GM19025 (cell line): ENCODE data around the gene ATP9A.

Experiments
- ATAC-seq: cut with Tn5 transposase; IDR thresholded peaks from one replicate; pipeline ENCODE4 v1.9.1; 2021; ENCODE audit warnings: mild to moderate bottlenecking, low read depth, moderate library complexity; ENCODE audit not compliant: unreplicated experiment

Gene ATP9A

DNA sequence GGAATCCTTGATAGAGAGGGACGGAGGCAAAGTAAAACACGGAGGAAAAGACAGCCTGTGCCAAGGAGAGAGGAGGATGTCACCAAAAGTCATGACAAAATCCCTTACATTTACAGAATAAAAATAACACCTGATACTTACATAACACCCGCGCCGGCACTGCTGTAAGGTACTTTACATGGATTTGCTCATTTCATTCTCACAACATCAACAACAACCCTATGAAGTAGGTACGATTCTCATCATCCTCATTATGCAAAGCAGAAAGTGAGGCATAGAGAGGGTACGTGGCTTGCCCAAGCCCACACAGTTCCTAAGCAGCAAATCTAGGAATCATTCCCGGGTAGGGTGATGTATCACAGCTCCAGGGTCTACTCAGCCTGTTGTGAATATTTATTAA is 158.1 kb downstream of the ATP9A start:
- ATAC-seq, result no peak

DNA sequence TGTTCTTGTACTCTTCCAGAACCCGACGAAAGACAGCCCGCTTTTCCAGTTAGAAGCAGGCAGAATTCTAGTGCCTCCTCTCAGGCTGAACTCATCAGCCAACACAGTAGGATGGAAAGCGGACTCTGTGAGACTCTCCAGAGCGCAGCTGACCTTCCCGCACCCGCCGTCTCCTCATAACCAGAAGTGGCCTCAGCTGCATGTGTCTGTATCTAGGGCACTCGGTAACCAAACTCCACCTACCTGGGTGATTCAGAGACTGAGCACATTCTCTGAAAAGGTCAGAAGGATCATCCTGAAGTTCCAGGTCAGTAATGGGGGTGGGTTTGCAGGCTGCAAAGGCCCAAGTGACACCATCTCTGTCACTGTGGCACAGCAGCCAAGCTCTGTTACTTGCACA is 158.9 kb downstream of the ATP9A start:
- no peak for ATAC-seq

DNA sequence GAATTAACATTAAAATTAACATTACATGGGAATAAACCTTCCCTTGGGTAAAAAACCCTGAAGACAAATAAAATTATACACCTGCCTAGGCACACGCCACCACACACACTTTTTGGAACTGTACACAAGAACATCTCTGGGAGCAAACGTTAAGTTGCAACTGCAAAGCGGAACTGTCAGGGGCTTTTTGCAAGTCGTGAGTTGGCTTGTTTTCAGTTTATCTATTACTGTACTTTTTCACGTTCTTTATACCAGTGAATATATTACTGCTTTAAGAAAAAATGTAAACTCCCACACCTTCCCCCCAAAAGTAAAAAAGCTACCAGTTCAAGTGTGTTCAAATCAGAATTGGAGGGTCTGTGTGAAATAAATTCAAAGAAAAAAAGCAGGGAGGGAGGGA is 160.1 kb downstream of the ATP9A start:
- ATAC-seq, result no peak

DNA sequence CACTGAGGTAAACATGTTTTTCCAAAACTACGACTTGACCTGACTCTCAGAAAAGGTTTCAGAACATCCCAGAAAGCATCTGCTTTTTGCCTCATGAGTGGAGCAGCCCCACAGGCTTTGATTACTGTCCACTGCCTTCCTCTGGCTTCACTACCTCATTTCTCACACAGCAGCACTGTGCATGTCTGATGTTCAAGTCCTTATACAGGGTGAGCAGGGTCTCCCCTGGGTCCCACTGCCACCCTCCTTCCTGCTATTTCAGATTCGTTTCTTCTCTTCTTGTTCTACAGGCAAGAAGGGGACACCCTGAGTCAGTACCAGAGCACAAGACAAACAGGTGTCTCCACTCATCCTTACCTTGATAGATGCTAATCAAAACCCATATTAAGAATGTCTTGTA is 161.0 kb downstream of the ATP9A start:
- ATAC-seq, result no peak

DNA sequence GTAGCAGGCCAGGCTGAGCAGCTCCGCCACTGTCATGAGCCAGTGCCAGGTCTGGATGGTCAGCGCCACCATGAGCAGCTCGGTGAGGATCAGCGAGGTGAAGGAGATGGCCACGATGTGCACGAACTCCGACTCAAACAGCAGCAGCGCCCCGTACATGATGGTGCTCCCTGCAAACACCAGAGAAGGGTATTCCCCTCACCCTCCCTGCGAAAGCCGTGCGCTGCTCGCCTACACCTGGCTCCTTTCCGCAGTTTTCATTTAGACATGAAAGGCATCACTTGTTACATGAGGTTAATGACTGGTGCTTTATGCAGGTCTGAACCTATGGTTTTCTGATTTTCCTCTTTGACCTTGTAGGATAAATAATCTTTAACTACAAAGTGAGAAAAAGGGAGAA is 163.3 kb downstream of the ATP9A start:
- ATAC-seq, result no peak

DNA sequence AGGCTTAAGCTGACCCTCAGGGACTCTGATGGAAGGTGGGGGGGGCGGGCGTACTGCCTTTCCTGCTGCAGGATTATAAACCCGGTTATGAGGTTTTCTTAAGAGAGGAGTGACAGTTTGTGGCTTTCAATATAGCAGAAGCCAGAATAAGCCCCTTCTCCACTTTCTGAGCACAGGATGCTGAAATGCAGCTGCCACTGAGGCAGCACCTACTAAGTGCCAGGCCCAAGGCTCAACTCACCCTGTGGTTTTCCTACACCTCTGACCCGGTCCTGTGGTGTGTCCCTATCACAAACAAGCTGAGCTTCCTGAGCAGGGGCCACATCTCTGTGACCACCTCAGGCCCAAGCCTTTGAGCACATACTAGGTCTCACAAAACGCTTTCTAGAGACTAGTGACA is 166.1 kb downstream of the ATP9A start:
- no peak for ATAC-seq

DNA sequence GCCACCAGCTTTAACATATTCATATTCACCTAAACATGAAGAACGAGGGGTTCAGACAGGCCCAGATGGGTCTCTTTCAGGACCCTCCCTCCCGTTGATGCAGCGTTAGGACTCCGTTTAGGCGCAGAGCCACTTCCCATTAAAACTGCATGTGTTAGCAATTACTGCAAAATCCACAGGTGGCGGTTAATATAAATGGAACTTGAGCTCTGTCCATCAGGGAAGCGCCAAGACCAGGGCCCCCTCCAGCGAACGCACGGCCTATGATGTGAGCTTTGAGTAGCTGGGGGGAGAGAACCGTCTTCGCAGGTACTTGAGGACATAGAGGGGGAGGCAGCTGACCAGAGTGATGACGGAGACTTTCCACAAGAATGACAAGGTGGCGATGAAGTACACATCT is 167.2 kb downstream of the ATP9A start:
- ATAC-seq, result no peak

DNA sequence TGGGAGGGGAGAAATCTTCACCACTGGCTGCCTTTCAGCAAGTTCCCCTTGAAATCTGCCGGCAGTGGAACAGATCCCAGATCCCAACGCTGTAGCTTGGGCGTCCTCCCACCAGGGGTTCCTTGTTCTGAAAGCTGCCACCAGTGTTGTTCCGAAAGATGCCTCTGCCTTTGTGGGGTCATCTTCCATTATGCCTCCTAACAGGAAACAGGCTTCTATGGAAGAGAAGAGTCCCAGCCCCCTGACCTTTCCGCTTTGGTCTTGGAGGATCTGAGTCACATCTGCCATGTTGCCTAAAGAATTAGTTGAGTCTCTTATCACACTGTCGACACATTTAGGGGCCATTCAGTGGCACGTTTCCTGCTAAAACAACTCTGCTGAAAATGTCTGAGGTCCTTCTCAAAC is 168.2 kb downstream of the ATP9A start:
- no peak for ATAC-seq

DNA sequence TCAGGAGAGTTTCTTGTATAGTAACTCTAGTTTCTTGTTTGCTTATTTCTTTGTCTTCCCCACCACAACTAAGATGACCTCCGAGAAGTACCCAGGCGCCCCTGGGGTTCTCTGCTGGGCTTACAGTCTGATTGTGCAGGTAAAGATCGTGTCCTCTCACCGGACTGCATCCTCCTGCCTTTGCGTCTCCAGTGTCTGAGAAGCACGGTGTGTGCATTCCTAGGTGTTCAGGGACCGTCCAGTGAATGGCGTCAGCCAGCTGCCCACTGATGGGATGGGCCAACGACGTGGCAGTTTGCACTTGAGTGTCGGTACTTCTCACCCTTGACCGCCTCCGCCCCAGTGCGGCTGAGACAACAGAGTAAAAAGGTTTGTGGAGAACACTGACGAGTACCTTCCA is 169.6 kb downstream of the ATP9A start:
- ATAC-seq, result no peak

DNA sequence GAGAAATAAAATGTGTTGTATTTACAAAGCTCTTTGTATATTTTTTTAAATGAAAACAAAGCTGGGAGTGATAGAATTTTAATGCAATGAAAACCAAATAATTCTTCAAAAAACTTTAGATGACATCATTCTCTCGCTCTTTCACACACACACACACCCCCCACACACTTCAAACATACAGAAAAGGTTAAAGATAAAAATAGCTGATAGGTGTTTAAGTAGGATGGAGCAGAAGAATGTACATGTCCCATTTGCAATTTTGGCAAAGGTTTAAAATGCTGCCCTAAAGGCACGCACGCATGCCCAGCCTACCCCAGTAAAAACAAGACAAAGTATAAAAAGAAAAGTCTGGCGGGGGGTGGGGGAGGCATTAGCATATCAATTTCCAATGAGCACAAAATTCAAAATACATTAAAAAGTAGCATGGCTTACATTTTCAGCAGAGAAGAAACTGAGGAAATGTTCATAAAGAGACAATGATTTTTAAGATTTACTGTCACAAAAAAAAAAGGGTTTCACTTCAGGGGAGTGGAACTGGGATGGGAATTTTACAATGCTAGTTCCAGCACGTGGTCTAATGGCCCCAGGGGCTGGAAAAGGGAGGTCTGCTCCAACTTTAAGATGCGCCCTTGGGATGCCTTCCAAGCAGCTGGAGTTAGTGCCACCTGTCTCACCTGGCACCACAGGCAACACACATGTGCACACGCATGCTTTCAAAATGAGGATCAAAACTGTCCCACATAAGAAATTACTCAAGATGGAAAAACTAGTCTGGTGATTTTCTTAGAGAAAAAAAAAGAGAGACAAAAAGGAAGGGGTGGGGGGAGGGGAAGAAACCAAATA is 170.6 kb downstream of the ATP9A start:
- ATAC-seq, result no peak

DNA sequence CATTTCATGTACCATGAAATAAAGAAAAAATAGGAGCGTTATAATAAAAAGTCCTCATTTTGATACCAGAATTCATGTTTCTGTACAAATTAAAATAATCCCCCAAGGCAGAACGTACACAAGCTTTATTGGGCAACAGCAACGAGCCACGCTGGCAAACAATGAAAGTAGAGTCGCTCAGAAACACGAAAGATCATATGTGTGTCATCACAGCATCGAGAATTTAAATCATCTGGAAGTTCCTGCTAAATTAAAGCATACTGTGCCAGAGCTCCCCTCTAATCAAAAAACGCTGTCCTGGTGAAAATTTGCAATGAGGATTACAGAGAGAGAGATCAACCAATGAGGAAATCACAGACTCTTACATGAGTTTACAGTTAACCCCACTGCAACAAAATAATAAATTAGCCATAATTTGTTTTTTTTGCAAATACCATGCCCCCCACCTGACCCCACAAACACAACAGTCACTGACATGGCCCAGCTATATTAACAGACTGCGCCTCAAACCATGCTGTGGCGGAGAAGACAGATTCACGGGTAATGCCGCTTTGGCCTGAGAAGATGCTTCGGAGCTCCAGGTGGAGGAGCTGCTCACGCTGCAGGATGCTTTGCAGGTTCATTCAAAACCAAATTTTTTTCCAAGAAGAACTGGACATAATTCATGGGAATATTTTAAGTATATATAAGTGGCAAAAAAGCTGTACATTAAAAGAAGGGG is 171.4 kb downstream of the ATP9A start:
- no peak for ATAC-seq

DNA sequence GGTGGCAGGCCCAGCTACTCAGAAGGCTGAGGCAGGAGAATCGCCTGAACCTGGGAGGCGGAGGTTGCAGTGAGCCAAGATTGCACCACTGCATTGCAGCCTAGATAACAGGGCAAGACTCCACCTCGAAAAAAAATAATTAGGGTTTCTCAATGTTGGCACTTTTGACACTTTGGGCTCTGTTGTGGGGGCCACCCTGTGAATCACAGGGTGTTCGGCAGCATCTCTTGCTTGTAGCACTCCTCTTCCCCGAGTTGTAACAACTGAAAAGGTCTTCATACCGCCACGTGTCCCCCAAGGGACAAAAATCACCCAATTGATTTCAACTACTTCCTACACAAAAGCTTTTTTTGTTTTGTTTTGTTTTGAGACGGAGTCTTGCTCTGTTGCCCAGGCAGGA is 172.4 kb downstream of the ATP9A start:
- ATAC-seq, result no peak

DNA sequence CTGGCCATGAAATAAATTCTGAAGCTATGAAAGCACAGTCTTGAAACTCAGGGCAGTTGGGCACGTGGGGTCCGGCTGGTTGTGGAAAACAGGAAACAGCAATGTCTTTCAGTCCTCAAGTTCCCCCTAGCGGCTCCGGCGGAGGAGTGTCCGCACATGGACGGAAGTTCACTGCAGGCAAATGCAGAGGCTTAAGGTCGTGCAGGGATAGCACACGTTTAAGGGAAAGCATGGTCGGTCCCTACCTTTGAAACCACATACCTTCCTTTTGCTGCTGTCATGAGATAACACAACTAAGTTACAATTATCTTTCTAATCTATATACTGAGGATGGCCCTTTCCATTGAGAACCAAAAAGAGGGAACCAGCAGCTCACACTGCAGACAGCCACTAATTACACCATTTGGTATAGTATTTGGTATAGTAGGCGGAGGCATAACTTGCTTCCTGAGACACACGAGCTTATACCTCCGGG is 173.1 kb downstream of the ATP9A start:
- ATAC-seq, result peak; percentile 85

DNA sequence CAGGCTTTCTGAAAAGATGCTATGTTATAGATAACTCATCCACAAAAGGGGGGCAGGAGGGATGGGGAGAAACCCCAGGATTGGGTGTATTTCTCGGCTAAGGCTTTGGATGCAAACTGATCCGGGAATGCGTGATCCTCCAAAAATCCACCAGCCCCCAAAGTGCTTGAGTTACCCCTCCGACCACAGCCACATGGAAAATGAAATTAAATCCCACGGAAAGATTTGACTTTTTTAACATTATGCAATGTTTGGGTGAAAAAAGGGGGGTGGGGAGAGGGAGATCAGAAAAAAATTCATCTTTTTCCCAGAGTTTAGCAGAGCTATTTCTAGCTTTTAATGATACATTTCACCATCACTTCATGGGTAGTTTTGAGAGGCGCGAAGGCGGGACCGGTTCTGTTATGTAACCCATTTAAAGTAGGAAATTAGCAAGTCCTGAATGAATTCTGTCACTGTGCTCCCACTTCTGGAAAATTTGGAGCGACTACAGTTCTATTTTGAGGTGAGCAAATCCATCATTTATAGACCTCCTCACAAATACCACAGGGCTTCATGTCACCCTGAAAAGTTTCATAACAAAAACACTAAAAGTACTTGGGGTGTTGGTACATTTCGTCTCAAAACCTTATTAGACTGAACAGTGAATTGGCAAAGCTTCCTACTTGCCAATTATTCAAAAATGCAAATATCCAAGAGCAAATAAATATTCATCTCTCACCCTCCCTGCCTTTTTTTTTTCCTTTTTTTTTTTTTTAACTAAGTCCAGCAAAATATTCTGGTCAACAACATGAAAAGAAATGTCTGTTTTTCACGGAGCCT is 173.7 kb downstream of the ATP9A start:
- no peak for ATAC-seq

DNA sequence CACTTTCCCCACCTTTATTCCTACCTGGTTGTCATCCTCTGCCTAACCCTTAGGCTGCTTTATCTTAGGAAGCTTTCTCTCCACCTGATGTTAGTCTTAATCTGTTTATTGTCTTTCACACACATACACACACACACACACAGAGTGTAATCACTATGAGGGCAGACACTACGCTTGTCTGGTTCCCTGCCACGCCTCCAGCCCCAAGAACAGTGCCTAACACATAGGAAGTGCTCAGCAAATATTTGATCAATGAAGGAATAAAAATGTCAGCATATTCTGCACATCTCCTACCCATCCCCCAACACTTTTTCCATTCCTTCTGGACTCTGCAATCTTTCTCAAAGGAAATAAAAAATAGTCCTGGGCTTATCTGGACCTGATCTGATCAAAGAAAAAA is 174.6 kb downstream of the ATP9A start:
- ATAC-seq, result no peak

DNA sequence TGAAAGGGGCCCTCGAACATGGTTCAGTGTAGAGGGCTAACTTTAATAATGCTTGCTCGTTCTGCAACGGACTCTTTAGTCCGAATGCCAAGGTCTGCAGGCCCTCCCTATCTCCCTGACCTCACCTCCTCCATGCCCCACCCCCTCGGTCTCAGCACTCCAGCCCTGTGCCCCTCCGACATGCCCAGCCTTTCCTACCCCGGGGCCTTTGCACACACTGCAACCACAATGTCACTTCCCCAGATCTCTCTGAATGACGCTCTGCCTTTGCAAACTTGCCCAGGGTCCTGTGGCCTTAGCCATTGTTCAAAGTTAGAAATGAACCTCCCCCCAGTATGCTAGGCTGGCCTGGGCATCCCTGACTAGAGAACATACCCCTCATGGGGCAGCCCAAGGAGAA is 175.6 kb downstream of the ATP9A start:
- no peak for ATAC-seq

DNA sequence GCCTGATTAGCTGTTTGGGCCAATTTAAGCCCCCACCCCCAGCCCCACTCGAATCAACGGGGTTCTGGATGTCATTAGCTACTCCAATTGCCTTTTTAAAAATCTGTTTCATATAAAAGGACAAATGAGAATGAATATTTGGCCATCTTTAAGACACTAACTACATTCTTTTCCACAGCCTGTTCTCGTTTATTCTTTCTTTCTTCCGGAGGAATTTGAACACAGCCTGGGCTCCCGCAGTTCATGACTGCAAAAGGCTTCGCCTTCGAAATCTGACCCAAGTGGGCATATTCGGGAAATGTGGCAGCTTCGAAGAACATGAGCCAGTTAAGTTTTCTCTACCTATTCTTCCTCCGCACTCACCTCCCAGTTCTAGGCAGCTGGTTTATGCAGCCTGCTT is 176.3 kb downstream of the ATP9A start:
- no peak for ATAC-seq

DNA sequence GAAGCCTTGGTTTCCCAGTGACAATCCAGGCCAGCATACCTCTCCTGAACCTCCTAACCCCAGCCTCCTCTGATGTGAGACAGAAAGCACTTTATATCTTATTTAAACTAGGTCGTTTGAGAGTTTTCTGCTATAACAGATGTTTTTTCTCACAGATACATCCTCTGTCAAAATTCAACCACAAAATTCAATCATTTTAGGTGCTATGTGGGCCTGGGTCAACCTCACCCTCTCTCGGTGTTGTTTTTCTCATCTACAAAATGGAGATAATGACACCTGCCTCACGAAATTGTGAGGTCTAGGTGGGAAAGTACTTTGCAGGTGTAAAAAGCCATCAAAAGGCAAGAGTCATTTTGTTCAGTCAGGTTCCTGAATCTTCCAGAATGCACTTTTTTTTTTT is 179.4 kb downstream of the ATP9A start:
- no peak for ATAC-seq

DNA sequence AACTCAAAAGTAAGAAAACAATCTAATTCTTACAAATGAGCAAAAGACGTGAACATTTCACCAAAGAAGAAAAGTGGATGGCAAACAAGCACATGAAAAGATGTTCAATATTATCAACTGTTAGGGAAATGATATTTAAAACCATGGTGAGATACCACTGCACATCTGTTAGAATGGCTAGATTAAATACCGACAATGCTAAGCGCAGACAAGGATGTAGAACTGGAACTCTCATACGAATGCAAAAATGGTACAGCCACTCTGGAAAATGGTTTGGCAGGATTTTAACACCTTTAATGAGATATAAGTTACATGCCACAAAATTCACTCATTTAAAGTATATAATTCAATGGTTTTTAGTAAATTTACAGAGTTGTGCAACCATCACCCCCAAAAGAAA is 181.0 kb downstream of the ATP9A start:
- no peak for ATAC-seq

DNA sequence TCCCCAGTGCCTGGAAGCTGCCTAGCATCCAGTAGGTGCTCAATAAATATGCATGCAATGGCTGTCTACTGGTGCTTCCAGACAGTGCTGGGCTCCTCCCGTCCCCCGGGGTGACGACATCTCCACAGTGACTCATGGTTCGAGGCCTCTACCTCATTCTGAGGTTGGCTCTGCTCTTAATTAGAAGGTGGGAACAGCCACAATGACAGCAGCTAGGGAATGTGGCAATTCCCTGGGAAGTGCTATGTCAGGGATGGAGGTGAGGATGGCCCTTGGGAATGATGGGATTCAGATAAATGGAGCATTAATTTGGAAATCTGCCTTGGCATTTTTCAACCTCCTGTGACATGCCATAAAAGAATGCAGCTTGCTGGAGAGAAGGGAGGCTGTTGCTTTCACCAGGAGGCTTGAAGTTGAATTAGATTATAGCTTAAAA is 182.2 kb downstream of the ATP9A start:
- ATAC-seq, result no peak

DNA sequence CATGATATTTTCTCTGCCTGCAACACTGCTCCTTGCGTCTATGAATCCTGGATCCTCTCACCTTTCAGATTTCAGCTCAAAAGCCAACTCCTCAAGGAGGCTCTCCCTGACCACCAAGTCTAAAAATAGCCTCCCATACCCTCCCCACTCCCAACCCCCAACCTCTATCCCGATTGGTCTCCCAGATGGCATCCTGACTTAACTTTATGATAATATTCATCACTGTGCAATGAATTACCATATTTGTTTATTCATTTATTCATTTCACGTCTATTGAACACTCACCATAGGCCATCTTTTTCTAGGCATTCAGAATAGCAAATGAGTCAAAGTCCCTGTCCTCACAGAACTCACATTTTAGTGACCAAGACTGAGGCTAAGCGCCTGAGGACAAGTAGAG is 183.0 kb downstream of the ATP9A start:
- no peak for ATAC-seq
